ENCODE results near the gene KRT84.

DNA sequence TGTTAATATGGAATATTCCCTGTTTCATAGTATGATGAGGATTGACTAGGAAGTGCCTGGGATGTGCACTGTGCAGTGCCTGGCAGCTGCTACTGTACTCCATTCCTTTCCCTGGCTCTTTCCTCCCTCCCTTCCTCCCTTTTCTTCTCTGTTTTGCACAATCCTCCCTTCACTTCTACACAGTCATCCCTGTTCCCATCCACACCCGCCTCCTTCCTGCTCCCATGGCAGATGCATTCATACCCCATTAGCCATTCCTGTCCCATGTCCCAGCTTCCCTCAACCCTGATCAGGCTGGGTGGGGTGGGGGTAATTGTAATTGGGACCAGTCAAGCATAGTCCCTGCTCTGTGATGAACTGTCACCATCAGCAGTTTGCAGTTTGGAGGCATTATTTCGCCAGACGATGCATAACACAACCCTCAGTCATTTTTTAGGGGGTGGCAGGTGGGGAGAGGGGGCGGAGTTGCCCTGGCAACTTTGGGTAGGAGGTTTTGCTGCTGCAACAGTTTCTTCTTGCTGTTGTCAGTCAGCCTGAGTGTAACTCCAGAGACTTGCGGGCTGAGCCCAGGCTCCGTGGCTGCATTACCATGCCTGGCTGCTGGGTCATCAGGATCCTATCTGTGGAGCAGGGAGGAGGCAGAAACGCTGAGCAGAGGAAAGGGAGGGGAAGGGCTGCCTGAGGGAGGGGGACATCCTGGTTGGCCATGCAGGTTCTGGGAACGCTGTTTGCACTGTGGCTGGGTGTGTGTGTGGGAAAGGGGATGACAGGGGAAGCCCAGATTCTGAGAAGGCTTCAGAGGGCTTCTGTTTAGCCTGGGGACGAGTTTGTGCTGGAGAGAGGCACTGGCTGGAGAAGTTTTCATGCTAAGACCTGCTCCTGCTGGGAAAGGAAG lies 4.1 kb upstream of the KRT84 start:
- TF ChIP-seq EP300 (IDR thresholded peaks at IDR 0.05) = no peak
- TF ChIP-seq, protein P1, sequence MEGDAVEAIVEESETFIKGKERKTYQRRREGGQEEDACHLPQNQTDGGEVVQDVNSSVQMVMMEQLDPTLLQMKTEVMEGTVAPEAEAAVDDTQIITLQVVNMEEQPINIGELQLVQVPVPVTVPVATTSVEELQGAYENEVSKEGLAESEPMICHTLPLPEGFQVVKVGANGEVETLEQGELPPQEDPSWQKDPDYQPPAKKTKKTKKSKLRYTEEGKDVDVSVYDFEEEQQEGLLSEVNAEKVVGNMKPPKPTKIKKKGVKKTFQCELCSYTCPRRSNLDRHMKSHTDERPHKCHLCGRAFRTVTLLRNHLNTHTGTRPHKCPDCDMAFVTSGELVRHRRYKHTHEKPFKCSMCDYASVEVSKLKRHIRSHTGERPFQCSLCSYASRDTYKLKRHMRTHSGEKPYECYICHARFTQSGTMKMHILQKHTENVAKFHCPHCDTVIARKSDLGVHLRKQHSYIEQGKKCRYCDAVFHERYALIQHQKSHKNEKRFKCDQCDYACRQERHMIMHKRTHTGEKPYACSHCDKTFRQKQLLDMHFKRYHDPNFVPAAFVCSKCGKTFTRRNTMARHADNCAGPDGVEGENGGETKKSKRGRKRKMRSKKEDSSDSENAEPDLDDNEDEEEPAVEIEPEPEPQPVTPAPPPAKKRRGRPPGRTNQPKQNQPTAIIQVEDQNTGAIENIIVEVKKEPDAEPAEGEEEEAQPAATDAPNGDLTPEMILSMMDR (IDR thresholded peaks at IDR 0.05) = no peak
